ENCODE measurements around the gene COCH. TPM values are rescaled to one million over a fixed set of nuclear protein-coding genes. Genes with fewer than 3 reads are reported as not detected.

The COCH gene
- total and polyA plus RNA-seq, 2 experiments from 2014 or later: 12.9 to 20.6 TPM

DNA sequence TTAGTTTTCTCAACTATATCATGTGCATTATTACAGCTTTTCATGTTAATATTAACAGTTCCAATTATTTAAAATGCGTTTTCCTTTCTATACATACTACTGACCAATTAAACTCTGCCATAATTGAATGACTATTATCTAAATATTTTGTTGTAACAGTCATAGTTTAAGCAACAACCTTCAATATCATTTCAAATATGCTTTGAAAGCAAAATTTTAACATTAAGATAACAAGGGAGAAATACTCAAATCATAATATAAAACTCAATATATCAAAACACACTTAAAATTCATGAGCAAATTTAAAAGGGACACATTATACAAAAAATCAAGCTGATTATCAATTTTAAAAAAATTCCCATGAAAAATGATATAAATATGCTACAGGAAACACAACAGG lies 40.5 kb downstream of the COCH start:
- no peaks in the 10 kb centered on the region; the same call in 1 of the 2 replicates for H3K36me3 ChIP-seq (ENCODE audit: insufficient read depth)
- H3K4me3 Mint-ChIP-seq: no peak overlapping the region
- TF ChIP-seq NANOG (IDR thresholded peaks at IDR 0.05; ENCODE audit: borderline replicate concordance): no peak
- no peak for TF ChIP-seq ZNF331 (CRISPR knock-in tag; IDR thresholded peaks at IDR 0.05; ENCODE audit: low read depth)
- no peak for TF ChIP-seq EZH2phosphoT487 (IDR thresholded peaks at IDR 0.05; ENCODE audit: unreplicated experiment)
- no peak for TF ChIP-seq STAT1 (IDR thresholded peaks at IDR 0.05; ENCODE audit: unreplicated experiment)
- TF ChIP-seq, protein P1, sequence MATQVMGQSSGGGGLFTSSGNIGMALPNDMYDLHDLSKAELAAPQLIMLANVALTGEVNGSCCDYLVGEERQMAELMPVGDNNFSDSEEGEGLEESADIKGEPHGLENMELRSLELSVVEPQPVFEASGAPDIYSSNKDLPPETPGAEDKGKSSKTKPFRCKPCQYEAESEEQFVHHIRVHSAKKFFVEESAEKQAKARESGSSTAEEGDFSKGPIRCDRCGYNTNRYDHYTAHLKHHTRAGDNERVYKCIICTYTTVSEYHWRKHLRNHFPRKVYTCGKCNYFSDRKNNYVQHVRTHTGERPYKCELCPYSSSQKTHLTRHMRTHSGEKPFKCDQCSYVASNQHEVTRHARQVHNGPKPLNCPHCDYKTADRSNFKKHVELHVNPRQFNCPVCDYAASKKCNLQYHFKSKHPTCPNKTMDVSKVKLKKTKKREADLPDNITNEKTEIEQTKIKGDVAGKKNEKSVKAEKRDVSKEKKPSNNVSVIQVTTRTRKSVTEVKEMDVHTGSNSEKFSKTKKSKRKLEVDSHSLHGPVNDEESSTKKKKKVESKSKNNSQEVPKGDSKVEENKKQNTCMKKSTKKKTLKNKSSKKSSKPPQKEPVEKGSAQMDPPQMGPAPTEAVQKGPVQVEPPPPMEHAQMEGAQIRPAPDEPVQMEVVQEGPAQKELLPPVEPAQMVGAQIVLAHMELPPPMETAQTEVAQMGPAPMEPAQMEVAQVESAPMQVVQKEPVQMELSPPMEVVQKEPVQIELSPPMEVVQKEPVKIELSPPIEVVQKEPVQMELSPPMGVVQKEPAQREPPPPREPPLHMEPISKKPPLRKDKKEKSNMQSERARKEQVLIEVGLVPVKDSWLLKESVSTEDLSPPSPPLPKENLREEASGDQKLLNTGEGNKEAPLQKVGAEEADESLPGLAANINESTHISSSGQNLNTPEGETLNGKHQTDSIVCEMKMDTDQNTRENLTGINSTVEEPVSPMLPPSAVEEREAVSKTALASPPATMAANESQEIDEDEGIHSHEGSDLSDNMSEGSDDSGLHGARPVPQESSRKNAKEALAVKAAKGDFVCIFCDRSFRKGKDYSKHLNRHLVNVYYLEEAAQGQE (IDR thresholded peaks at IDR 0.05; ENCODE audit: unreplicated experiment): no peak
- TF ChIP-seq, protein P2, sequence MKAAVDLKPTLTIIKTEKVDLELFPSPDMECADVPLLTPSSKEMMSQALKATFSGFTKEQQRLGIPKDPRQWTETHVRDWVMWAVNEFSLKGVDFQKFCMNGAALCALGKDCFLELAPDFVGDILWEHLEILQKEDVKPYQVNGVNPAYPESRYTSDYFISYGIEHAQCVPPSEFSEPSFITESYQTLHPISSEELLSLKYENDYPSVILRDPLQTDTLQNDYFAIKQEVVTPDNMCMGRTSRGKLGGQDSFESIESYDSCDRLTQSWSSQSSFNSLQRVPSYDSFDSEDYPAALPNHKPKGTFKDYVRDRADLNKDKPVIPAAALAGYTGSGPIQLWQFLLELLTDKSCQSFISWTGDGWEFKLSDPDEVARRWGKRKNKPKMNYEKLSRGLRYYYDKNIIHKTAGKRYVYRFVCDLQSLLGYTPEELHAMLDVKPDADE (IDR thresholded peaks at IDR 0.05): no peak
- no peak for TF ChIP-seq CREB1 (CRISPR knock-in tag; IDR thresholded peaks at IDR 0.05; ENCODE audit: low read depth)
- TF ChIP-seq, protein P3, sequence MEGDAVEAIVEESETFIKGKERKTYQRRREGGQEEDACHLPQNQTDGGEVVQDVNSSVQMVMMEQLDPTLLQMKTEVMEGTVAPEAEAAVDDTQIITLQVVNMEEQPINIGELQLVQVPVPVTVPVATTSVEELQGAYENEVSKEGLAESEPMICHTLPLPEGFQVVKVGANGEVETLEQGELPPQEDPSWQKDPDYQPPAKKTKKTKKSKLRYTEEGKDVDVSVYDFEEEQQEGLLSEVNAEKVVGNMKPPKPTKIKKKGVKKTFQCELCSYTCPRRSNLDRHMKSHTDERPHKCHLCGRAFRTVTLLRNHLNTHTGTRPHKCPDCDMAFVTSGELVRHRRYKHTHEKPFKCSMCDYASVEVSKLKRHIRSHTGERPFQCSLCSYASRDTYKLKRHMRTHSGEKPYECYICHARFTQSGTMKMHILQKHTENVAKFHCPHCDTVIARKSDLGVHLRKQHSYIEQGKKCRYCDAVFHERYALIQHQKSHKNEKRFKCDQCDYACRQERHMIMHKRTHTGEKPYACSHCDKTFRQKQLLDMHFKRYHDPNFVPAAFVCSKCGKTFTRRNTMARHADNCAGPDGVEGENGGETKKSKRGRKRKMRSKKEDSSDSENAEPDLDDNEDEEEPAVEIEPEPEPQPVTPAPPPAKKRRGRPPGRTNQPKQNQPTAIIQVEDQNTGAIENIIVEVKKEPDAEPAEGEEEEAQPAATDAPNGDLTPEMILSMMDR (conservative IDR thresholded peaks at IDR 0.05; ENCODE audit: low read depth in 2 of 2): no peak
- TF ChIP-seq JUNB (IDR thresholded peaks at IDR 0.05; ENCODE audit: unreplicated experiment): no peak
- no peak for TF ChIP-seq ZNF114 (CRISPR knock-in tag; IDR thresholded peaks at IDR 0.05)
- no peak for TF ChIP-seq POLR2AphosphoS5 (IDR thresholded peaks at IDR 0.05; ENCODE audit: low read depth)
- TF ChIP-seq, protein P4, sequence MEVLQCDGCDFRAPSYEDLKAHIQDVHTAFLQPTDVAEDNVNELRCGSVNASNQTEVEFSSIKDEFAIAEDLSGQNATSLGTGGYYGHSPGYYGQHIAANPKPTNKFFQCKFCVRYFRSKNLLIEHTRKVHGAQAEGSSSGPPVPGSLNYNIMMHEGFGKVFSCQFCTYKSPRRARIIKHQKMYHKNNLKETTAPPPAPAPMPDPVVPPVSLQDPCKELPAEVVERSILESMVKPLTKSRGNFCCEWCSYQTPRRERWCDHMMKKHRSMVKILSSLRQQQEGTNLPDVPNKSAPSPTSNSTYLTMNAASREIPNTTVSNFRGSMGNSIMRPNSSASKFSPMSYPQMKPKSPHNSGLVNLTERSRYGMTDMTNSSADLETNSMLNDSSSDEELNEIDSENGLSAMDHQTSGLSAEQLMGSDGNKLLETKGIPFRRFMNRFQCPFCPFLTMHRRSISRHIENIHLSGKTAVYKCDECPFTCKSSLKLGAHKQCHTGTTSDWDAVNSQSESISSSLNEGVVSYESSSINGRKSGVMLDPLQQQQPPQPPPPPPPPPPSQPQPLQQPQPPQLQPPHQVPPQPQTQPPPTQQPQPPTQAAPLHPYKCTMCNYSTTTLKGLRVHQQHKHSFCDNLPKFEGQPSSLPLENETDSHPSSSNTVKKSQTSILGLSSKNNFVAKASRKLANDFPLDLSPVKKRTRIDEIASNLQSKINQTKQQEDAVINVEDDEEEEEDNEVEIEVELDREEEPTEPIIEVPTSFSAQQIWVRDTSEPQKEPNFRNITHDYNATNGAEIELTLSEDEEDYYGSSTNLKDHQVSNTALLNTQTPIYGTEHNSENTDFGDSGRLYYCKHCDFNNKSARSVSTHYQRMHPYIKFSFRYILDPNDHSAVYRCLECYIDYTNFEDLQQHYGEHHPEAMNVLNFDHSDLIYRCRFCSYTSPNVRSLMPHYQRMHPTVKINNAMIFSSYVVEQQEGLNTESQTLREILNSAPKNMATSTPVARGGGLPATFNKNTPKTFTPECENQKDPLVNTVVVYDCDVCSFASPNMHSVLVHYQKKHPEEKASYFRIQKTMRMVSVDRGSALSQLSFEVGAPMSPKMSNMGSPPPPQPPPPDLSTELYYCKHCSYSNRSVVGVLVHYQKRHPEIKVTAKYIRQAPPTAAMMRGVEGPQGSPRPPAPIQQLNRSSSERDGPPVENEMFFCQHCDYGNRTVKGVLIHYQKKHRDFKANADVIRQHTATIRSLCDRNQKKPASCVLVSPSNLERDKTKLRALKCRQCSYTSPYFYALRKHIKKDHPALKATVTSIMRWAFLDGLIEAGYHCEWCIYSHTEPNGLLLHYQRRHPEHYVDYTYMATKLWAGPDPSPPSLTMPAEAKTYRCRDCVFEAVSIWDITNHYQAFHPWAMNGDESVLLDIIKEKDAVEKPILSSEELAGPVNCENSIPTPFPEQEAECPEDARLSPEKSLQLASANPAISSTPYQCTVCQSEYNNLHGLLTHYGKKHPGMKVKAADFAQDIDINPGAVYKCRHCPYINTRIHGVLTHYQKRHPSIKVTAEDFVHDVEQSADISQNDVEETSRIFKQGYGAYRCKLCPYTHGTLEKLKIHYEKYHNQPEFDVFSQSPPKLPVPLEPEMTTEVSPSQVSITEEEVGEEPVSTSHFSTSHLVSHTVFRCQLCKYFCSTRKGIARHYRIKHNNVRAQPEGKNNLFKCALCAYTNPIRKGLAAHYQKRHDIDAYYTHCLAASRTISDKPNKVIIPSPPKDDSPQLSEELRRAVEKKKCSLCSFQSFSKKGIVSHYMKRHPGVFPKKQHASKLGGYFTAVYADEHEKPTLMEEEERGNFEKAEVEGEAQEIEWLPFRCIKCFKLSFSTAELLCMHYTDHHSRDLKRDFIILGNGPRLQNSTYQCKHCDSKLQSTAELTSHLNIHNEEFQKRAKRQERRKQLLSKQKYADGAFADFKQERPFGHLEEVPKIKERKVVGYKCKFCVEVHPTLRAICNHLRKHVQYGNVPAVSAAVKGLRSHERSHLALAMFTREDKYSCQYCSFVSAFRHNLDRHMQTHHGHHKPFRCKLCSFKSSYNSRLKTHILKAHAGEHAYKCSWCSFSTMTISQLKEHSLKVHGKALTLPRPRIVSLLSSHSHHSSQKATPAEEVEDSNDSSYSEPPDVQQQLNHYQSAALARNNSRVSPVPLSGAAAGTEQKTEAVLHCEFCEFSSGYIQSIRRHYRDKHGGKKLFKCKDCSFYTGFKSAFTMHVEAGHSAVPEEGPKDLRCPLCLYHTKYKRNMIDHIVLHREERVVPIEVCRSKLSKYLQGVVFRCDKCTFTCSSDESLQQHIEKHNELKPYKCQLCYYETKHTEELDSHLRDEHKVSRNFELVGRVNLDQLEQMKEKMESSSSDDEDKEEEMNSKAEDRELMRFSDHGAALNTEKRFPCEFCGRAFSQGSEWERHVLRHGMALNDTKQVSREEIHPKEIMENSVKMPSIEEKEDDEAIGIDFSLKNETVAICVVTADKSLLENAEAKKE (CRISPR knock-in tag; IDR thresholded peaks at IDR 0.05): no peak

More for the DNA sequence above, 40.5 kb downstream of the COCH start:
- no peaks in the 10 kb centered on the region for H3K9me2 ChIP-seq (ENCODE audit: insufficient read depth)
- no peaks in the 10 kb centered on the region for H4K20me1 ChIP-seq (replicated peaks; ENCODE audit: insufficient read depth)
- H3K4me2 ChIP-seq: no peak overlapping the region
- Mint-ChIP-seq H3K9me3 (no peaks in the 10 kb centered on the region), H3K36me3 (ENCODE audit: low read depth) (peaks cover 18% of the 10 kb centered on the region; the same call in 2 of the 3 replicates), H3K4me1 (no peaks in the 10 kb centered on the region), H3K27ac (no peak overlapping the region), H3K27me3 (ENCODE audit: insufficient read depth, low read depth, poor library complexity) (no peaks in the 10 kb centered on the region)
- no peak overlapping the region for H2AFZ ChIP-seq
- H3K79me2 ChIP-seq (replicated peaks; ENCODE audit: insufficient read depth): no peaks in the 10 kb centered on the region
- no peak for DNase-seq (ENCODE audit: low spot score)
- ATAC-seq: no peak
- H3F3A ChIP-seq (replicated peaks; ENCODE audit: low read depth): no peaks in the 10 kb centered on the region
- no peaks in the 10 kb centered on the region for H3K4me1 ChIP-seq (ENCODE audit: insufficient read depth)
- H3K27me3 ChIP-seq (ENCODE audit: insufficient read depth): no peaks in the 10 kb centered on the region
- no peak overlapping the region for H3K4me3 ChIP-seq
- no peak overlapping the region for H3K27ac ChIP-seq (ENCODE audit: low read depth)

All from GM23338 (cell line).